Ascending aorta (tissue), 2 donors: ENCODE data around the gene R3HDM2. TPM values are rescaled to one million over a fixed set of nuclear protein-coding genes. Genes with fewer than 3 reads are reported as not detected.

Experiments used
- DNase-seq, 2 donors: peaks; one replicate each; pipeline ENCODE4 v3.0.0-alpha.2; 2019; ENCODE audit warnings: low spot score in 2 of 2
- H3K27ac ChIP-seq, 2 donors: fragments of 200-600 bp; sonication (generic); one replicate each; pipeline ENCODE4 v1.5.1; 2016 to 2017; ENCODE audit warnings: mild to moderate bottlenecking in 1 of 2
- H3K27me3 ChIP-seq: fragments of 200-600 bp; sonication (generic); one replicate; pipeline ENCODE4 v1.5.1; 2017
- H3K36me3 ChIP-seq, 2 donors: fragments of 200-600 bp; sonication (generic); one replicate each; pipeline ENCODE4 v1.5.1; 2016
- H3K4me1 ChIP-seq, 2 donors: fragments of 200-600 bp; sonication (generic); one replicate each; pipeline ENCODE4 v1.5.1; 2016 to 2017; ENCODE audit warnings: mild to moderate bottlenecking in 1 of 2
- H3K4me3 ChIP-seq, 2 donors: fragments of 200-600 bp; sonication (generic); one replicate each; pipeline ENCODE4 v1.5.1; 2016 to 2017; ENCODE audit warnings: mild to moderate bottlenecking in 1 of 2
- H3K9me3 ChIP-seq, 2 donors: fragments of 200-600 bp; sonication (generic); one replicate each; pipeline ENCODE4 v1.5.1; 2016
- CTCF ChIP-seq, 3 experiments: fragments of 200-600 bp in 2 of 3; fragments of 450-650 bp in 1 of 3; sonication (generic) in 2 of 3; IDR thresholded peaks; one replicate each; pipeline ENCODE4 v1.5.1; 2016 to 2019; ENCODE audit warnings: antibody characterized with exemption in 3 of 3, mild to moderate bottlenecking in 1 of 3, moderate library complexity in 1 of 3
- intact Hi-C: fragments of 100-400 bp; cut with DNase I; formaldehyde crosslinking; loops from one replicate; pipeline ENCODE4 v1.15.1; 2023
- total RNA-seq: library from RNA; depleted of rRNA; stranded (reverse); fragments of >200 nt; gene quantifications from one replicate; pipeline ENCODE4 v1.1.0, GENCODE V29; 2016

R3HDM2 gene
- total RNA-seq, 1 donor from 2014 or later = 49.5 TPM

GRCh38 chr12:57243521-57244311 is 187.1 kb downstream of the R3HDM2 start:
- TF ChIP-seq CTCF (IDR thresholded peaks at IDR 0.05) = peak; percentile 76 to 80 (median 76)
- intact Hi-C loops = loop anchor here (1.0 kb wide), 1 partner anchor 30 kb away; no protein-coding TSS in a partner anchor

GRCh38 chr12:57242691-57243454 is 188.0 kb downstream of the R3HDM2 start:
- H3K4me1 ChIP-seq = peaks cover 31 to 52% of the 10 kb centered on the region in 2 donors
- peak in 2 of 3 experiments; percentile 72 to 74 for TF ChIP-seq CTCF (IDR thresholded peaks at IDR 0.05)
- H3K27me3 ChIP-seq = peaks cover 27% of the 10 kb centered on the region
- intact Hi-C loops = loop anchor here (1.0 kb wide), 1 partner anchor 30 kb away; no protein-coding TSS in a partner anchor
- H3K9me3 ChIP-seq = no peaks in the 10 kb centered on the region
- no peak for DNase-seq
- peak overlapping the region; percentile 31 to 57 for H3K4me3 ChIP-seq
- no peaks in the 10 kb centered on the region for H3K36me3 ChIP-seq
- H3K27ac ChIP-seq = no peak overlapping the region

More at GRCh38 chr12:57243521-57244311, 187.1 kb downstream of the R3HDM2 start:
- H3K9me3 ChIP-seq = no peaks in the 10 kb centered on the region
- H3K27me3 ChIP-seq = peaks cover 20% of the 10 kb centered on the region
- H3K36me3 ChIP-seq = no peaks in the 10 kb centered on the region
- peaks cover 24 to 44% of the 10 kb centered on the region in 2 donors for H3K4me1 ChIP-seq
- peak in 1 of 2 donors; percentile 86 for DNase-seq
- peak overlapping the region in 1 of 2 donors; percentile 57 for H3K4me3 ChIP-seq
- H3K27ac ChIP-seq = no peak overlapping the region

GRCh38 chr12:57242329-57242690 is 188.5 kb downstream of the R3HDM2 start:
- intact Hi-C loops = no loop called here
- H3K4me1 ChIP-seq = peaks cover 31 to 52% of the 10 kb centered on the region in 2 donors
- TF ChIP-seq CTCF (IDR thresholded peaks at IDR 0.05) = no peak

GRCh38 chr12:57241402-57242310 is 189.2 kb downstream of the R3HDM2 start:
- peaks cover 31 to 52% of the 10 kb centered on the region in 2 donors for H3K4me1 ChIP-seq
- H3K27me3 ChIP-seq = peaks cover 28% of the 10 kb centered on the region
- intact Hi-C loops = no loop called here

More at GRCh38 chr12:57242329-57242690, 188.5 kb downstream of the R3HDM2 start:
- Histone ChIP-seq H3K27ac (no peak overlapping the region), H3K9me3 (no peaks in the 10 kb centered on the region), H3K36me3 (no peaks in the 10 kb centered on the region), H3K27me3 (peaks cover 28% of the 10 kb centered on the region), H3K4me3 (peak overlapping the region; percentile 31 to 57)
- no peak for DNase-seq

More at GRCh38 chr12:57241402-57242310, 189.2 kb downstream of the R3HDM2 start:
- Histone ChIP-seq H3K4me3 (no peak overlapping the region), H3K36me3 (no peaks in the 10 kb centered on the region), H3K9me3 (no peaks in the 10 kb centered on the region), H3K27ac (no peak overlapping the region)
- TF ChIP-seq CTCF (IDR thresholded peaks at IDR 0.05) = no peak
- DNase-seq = no peak
